PC-3 (cell line): ENCODE results near the gene SETD1A. TPM values are rescaled to one million over a fixed set of nuclear protein-coding genes. Genes with fewer than 3 reads are reported as not detected.
A peak's percentile ranks its signal among the peaks of the same experiment; 100 is the strongest.

Experiments
- ATAC-seq: fragments of 200-7000 bp; cut with Tn5 transposase; 2 replicates; pipeline ENCODE4 v1.9.1; 2020; ENCODE audit warnings: mild to moderate bottlenecking, moderate library complexity
- BruUV-seq: library from RNA; stranded (reverse); fragments of 400-500 nt; replicated peaks from 2 replicates; lab custom pipeline; 2021; lab: Mats Ljungman, UMichigan
- CTCF ChIA-PET: fragments of 300-600 bp; sonication (Branson Sonifier 250); formaldehyde crosslinking; loops from one replicate; lab custom pipeline; 2022; ENCODE audit warnings: antibody characterized with exemption; lab: Charles Lee
- POLR2A ChIA-PET: fragments of 300-600 bp; sonication (Branson Sonifier 250); formaldehyde crosslinking; loops from one replicate; lab custom pipeline; 2022; ENCODE audit warnings: antibody characterized with exemption; ENCODE audit not compliant: unreplicated experiment; lab: Charles Lee
- DNase-seq: peaks from one replicate; pipeline ENCODE4 v3.0.0-alpha.2; 2015
- H2AFZ ChIP-seq: fragments of 300-600 bp; sonication (generic); 2 replicates; pipeline ENCODE4 v1.6.0; 2016; ENCODE audit warnings: antibody characterized with exemption, low read length
- H3F3A ChIP-seq: fragments of 300-600 bp; sonication (generic); one replicate; pipeline ENCODE4 v1.6.0; 2017; ENCODE audit warnings: antibody characterized with exemption, low read length, control low read depth, mild to moderate bottlenecking; ENCODE audit not compliant: unreplicated experiment
- H3K27ac ChIP-seq: fragments of 300-600 bp; sonication (generic); 2 replicates; pipeline ENCODE4 v1.5.1; 2016; ENCODE audit warnings: mild to moderate bottlenecking, low read length
- H3K27me3 ChIP-seq: fragments of 300-600 bp; sonication (generic); 2 replicates; pipeline ENCODE4 v1.6.1; 2016; ENCODE audit warnings: low read length, mixed read lengths
- H3K36me3 ChIP-seq: fragments of 300-600 bp; sonication (generic); 2 replicates; pipeline ENCODE4 v1.6.1; 2016; ENCODE audit warnings: low read depth, mixed run types, low read length, mixed read lengths
- H3K4me1 ChIP-seq: fragments of 300-600 bp; sonication (generic); 2 replicates; pipeline ENCODE4 v1.5.1; 2016; ENCODE audit warnings: low read length; ENCODE audit not compliant: insufficient read depth
- H3K4me2 ChIP-seq: fragments of 300-600 bp; sonication (generic); 2 replicates; pipeline ENCODE4 v1.6.0; 2016; ENCODE audit warnings: low read length
- H3K4me3 ChIP-seq: fragments of 300-600 bp; sonication (generic); 2 replicates; pipeline ENCODE4 v1.5.1; 2016; ENCODE audit warnings: mild to moderate bottlenecking, low read length, mixed read lengths
- H3K79me2 ChIP-seq: fragments of 300-600 bp; sonication (generic); 2 replicates; pipeline ENCODE4 v1.6.1; 2017; ENCODE audit warnings: low read length, mixed read lengths
- H3K9ac ChIP-seq: fragments of 300-600 bp; sonication (generic); 2 replicates; pipeline ENCODE4 v1.6.0; 2016; ENCODE audit warnings: mild to moderate bottlenecking, low read length
- H3K9me2 ChIP-seq: fragments of 300-600 bp; sonication (generic); replicated peaks from 2 replicates; pipeline ENCODE4 v1.6.1; 2016; ENCODE audit warnings: mixed run types, low read length, mixed read lengths
- H3K9me3 ChIP-seq: fragments of 300-600 bp; sonication (generic); 2 replicates; pipeline ENCODE4 v1.6.1; 2016; ENCODE audit warnings: low read length, mixed read lengths
- H4K20me1 ChIP-seq: fragments of 300-600 bp; sonication (generic); 2 replicates; pipeline ENCODE4 v1.6.1; 2016; ENCODE audit warnings: low read length, mixed read lengths
- EZH2 ChIP-seq: fragments of 300-600 bp; sonication (generic); IDR thresholded peaks from one replicate; pipeline ENCODE4 v1.6.1; 2017; ENCODE audit warnings: antibody characterized with exemption, mild to moderate bottlenecking, low read length; ENCODE audit not compliant: unreplicated experiment
- EZH2phosphoT487 ChIP-seq: fragments of 300-600 bp; sonication (generic); IDR thresholded peaks from 2 replicates; pipeline ENCODE4 v1.6.1; 2018; ENCODE audit warnings: mild to moderate bottlenecking, antibody characterized with exemption, low read length, borderline replicate concordance
- intact Hi-C: fragments of 100-400 bp; cut with micrococcal nuclease; formaldehyde crosslinking; loops from 2 replicates; pipeline ENCODE4 v1.9.0; 2023
- total RNA-seq: library from RNA; depleted of rRNA; stranded (reverse); fragments of >200 nt; gene quantifications from 2 replicates; pipeline ENCODE4 v1.2.3, GENCODE V29; 2014
- TF ChIP-seq, protein P1 (sequence below): fragments of 300-600 bp; sonication (generic); conservative IDR thresholded peaks from 2 replicates; pipeline ENCODE4 v1.5.1; 2017; ENCODE audit warnings: antibody characterized with exemption, low read depth, mild to moderate bottlenecking, low read length

SETD1A gene
- total RNA-seq, 1 experiment from 2014 or later, result 7.9 TPM

DNA sequence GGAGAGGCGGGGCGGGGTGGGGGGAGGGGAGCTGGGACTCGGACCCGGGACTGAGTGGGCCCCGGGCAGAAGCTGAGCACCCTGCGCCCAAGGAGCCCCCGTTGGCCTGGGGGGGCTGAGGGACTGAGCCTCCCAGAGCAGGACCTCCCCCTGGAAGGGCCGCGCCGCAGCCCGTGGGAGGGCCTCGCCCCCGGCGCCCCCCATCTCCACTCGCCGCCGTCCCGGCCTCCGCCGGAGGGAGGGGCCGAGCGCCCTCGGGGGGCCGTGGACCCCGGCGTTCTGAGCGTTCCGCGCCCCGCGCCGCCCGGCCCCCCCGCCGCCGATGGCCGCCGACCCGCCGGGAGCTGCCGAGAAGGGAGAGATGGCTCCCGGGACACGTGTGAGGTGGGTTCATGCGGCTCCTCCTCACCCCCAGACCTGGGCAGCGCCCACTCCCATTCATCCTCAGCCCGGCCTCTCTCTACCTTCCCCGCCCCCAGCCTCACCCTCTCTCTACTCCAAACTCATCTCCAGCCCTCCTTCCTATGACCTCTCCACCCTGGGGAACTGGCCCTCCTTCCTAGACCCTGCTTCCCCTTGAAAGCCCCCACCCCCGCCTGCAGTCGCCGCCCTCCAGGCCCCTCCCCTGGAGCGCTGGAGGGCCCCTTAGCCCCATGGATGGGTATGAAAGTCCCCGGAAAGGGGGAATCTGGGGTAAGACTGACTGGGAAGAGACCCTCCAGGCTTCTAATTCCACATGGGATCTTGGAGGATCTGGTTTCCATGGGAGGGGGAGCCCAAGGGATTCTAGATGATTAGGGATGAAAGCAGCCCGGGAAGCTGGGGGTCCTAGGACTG lies 33.3 kb upstream of the SETD1A start:
- H4K20me1 ChIP-seq, result no peaks in the 10 kb centered on the region
- H3K27ac ChIP-seq, result no peak overlapping the region

DNA sequence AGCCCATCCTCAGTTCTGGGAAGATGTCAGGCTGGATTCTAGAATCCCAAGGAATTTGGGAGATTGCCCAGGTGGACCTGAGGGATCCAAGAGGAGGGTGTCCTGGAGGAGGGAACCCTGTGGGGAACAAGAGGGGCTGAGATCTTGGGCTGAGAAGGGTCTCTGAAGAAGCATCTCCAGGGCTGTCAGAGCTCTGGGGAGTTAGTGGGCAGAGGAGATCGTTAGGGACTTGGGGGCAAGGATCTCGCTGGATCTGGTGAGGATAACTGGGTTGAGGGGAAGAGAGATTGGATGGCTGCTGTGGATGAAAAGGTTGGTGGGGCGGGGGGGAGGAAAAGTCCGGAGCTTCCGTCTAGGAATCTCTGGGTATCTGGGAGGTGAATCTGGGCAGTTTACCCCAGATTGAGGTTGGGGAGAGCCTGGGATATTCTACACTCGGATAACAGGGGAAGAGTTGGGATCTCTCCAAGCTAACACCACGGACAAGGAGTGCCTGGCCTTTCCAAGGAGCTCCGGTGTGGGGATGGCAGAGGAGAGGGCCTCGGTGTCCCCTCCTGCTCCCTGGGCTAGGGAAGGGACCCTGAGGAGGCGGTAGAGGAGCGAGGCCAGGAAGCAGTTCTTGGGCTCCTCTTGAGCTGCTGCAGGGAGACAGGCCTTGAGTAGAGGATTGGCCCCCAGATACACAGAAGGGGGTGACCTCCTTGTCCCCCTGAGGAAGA lies 32.5 kb upstream of the SETD1A start:
- Histone ChIP-seq H3K4me1 (peaks cover 7% of the 10 kb centered on the region), H3K4me3 (peak overlapping the region; percentile 86), H4K20me1 (no peaks in the 10 kb centered on the region), H3K4me2 (peak overlapping the region; percentile 88), H3K27me3 (no peaks in the 10 kb centered on the region), H3F3A (no peaks in the 10 kb centered on the region), H3K36me3 (no peaks in the 10 kb centered on the region; the same call in 1 of the 2 replicates), H3K79me2 (peaks cover 6% of the 10 kb centered on the region), H2AFZ (no peak overlapping the region), H3K9ac (peak overlapping the region; percentile 31; the same call in 1 of the 2 replicates), H3K27ac (no peak overlapping the region), H3K9me2 (no peaks in the 10 kb centered on the region), H3K9me3 (no peaks in the 10 kb centered on the region)
- ChIA-PET POLR2A (no interaction called here), CTCF (no interaction called here)
- intact Hi-C loops, result no loop called here
- DNase-seq, result no peak
- no TSS peak for BruUV-seq
- no peak for ATAC-seq
- TF ChIP-seq, protein P1, sequence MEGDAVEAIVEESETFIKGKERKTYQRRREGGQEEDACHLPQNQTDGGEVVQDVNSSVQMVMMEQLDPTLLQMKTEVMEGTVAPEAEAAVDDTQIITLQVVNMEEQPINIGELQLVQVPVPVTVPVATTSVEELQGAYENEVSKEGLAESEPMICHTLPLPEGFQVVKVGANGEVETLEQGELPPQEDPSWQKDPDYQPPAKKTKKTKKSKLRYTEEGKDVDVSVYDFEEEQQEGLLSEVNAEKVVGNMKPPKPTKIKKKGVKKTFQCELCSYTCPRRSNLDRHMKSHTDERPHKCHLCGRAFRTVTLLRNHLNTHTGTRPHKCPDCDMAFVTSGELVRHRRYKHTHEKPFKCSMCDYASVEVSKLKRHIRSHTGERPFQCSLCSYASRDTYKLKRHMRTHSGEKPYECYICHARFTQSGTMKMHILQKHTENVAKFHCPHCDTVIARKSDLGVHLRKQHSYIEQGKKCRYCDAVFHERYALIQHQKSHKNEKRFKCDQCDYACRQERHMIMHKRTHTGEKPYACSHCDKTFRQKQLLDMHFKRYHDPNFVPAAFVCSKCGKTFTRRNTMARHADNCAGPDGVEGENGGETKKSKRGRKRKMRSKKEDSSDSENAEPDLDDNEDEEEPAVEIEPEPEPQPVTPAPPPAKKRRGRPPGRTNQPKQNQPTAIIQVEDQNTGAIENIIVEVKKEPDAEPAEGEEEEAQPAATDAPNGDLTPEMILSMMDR, result no peak
- no peak for TF ChIP-seq EZH2
- TF ChIP-seq EZH2phosphoT487, result no peak

More for the DNA sequence above, 33.3 kb upstream of the SETD1A start:
- Histone ChIP-seq H3K9me3 (no peaks in the 10 kb centered on the region), H3K4me3 (peak overlapping the region; percentile 86), H3K36me3 (no peaks in the 10 kb centered on the region; the same call in 1 of the 2 replicates), H3K79me2 (peaks cover 6% of the 10 kb centered on the region), H3K9ac (peak overlapping the region; percentile 31; the same call in 1 of the 2 replicates), H3K27me3 (no peaks in the 10 kb centered on the region), H3K4me2 (peak overlapping the region; percentile 88), H3K4me1 (peaks cover 7% of the 10 kb centered on the region), H3K9me2 (no peaks in the 10 kb centered on the region), H2AFZ (peak overlapping the region; percentile 34; the same call in 1 of the 2 replicates), H3F3A (no peaks in the 10 kb centered on the region)
- ChIA-PET POLR2A (no interaction called here), CTCF (interaction anchor here (0.6 kb wide), 1 partner anchor 50 kb away, joined by 3 read pairs; no protein-coding TSS in a partner anchor)
- intact Hi-C loops, result no loop called here
- DNase-seq (no peak), ATAC-seq (no peak)
- TF ChIP-seq, protein P1, result no peak
- BruUV-seq, result no TSS peak
